DND-41 (cell line): ENCODE results near the gene PRKRIP1.

Experiments used
- ATAC-seq: fragments of 200-7000 bp; cut with Tn5 transposase; 3 replicates; pipeline ENCODE4 v1.9.1; 2021; ENCODE audit warnings: low read depth; ENCODE audit not compliant: insufficient read depth
- DNase-seq: peaks from one replicate; pipeline ENCODE4 v3.0.0-alpha.2; 2020
- H2AFZ ChIP-seq: 2 replicates; pipeline ENCODE4 v1.6.0; 2012; ENCODE audit warnings: low read depth, low read length
- H3K27ac ChIP-seq: 2 replicates; pipeline ENCODE4 v1.5.1; 2012; ENCODE audit warnings: low read length, inconsistent platforms
- H3K27me3 ChIP-seq: fragments of 200-600 bp; sonication (generic); 2 replicates; pipeline ENCODE4 v1.6.0; 2012; ENCODE audit warnings: low read length, mild to moderate bottlenecking, inconsistent platforms; ENCODE audit not compliant: insufficient read depth, poor library complexity
- H3K36me3 ChIP-seq: 2 replicates; pipeline ENCODE4 v1.5.1; 2012; ENCODE audit warnings: low read length, inconsistent platforms; ENCODE audit not compliant: insufficient read depth
- H3K4me1 ChIP-seq: 2 replicates; pipeline ENCODE4 v1.5.1; 2012; ENCODE audit warnings: mild to moderate bottlenecking, low read length; ENCODE audit not compliant: insufficient read depth
- H3K4me2 ChIP-seq: 2 replicates; pipeline ENCODE4 v1.6.0; 2012; ENCODE audit warnings: mild to moderate bottlenecking, moderate library complexity, low read length, inconsistent platforms; ENCODE audit not compliant: insufficient read depth
- H3K4me3 ChIP-seq, 2 experiments: fragments of 200-600 bp in 1 of 2; shearing (Covaris generic) in 1 of 2; 2 replicates each; pipeline ENCODE4 v1.5.1; 2012 to 2016; ENCODE audit warnings: inconsistent platforms in 2 of 2, low read length in 2 of 2, mild to moderate bottlenecking in 2 of 2, low read depth in 1 of 2, moderate library complexity in 1 of 2
- H3K79me2 ChIP-seq: 2 replicates; pipeline ENCODE4 v1.6.0; 2012; ENCODE audit warnings: low read length, inconsistent platforms; ENCODE audit not compliant: insufficient read depth
- H3K9ac ChIP-seq: 2 replicates; pipeline ENCODE4 v1.6.0; 2012; ENCODE audit warnings: low read depth, mild to moderate bottlenecking, inconsistent platforms, low read length, moderate library complexity
- H3K9me3 ChIP-seq: 2 replicates; pipeline ENCODE4 v1.5.1; 2012; ENCODE audit warnings: low read length, moderate library complexity, mild to moderate bottlenecking, inconsistent platforms; ENCODE audit not compliant: insufficient read depth, severe bottlenecking
- H4K20me1 ChIP-seq: 2 replicates; pipeline ENCODE4 v1.6.0; 2012; ENCODE audit warnings: low read length; ENCODE audit not compliant: insufficient read depth
- CTCF ChIP-seq: IDR thresholded peaks from 2 replicates; pipeline ENCODE4 v1.5.1; 2012; ENCODE audit warnings: borderline replicate concordance, low read length, moderate library complexity, mild to moderate bottlenecking; ENCODE audit not compliant: poor library complexity, severe bottlenecking; ENCODE audit errors: extremely low read depth
- EZH2 ChIP-seq: IDR thresholded peaks from 3 replicates; pipeline ENCODE4 v1.6.1; 2012; ENCODE audit warnings: borderline replicate concordance, low read depth, mild to moderate bottlenecking, moderate library complexity, low read length, inconsistent platforms; ENCODE audit not compliant: severe bottlenecking

The PRKRIP1 gene

GRCh38 chr7:102445674-102446071 is 49.5 kb downstream of the PRKRIP1 start:
- TF ChIP-seq CTCF (no peak), EZH2 (no peak)
- Histone ChIP-seq H3K4me1 (peaks cover 4% of the 10 kb centered on the region; the same call in 1 of the 2 replicates), H3K4me3 (no peak overlapping the region), H3K9me3 (no peaks in the 10 kb centered on the region), H3K27me3 (no peaks in the 10 kb centered on the region), H2AFZ (no peak overlapping the region), H3K9ac (no peak overlapping the region), H3K4me2 (no peak overlapping the region), H3K79me2 (no peaks in the 10 kb centered on the region), H3K27ac (no peak overlapping the region), H4K20me1 (no peaks in the 10 kb centered on the region), H3K36me3 (peaks cover 16% of the 10 kb centered on the region; the same call in 1 of the 2 replicates)
- DNase-seq (no peak), ATAC-seq (no peak)

- DNase-seq = no peak
- H3K36me3 ChIP-seq = peaks cover 16% of the 10 kb centered on the region; the same call in 1 of the 2 replicates
- no peaks in the 10 kb centered on the region for H3K27me3 ChIP-seq
- no peak overlapping the region for H3K4me3 ChIP-seq
- TF ChIP-seq CTCF (no peak), EZH2 (no peak)
- no peak overlapping the region for H3K27ac ChIP-seq
- H3K79me2 ChIP-seq = no peaks in the 10 kb centered on the region
- H3K9me3 ChIP-seq = no peaks in the 10 kb centered on the region
- no peak overlapping the region for H2AFZ ChIP-seq
- no peak for ATAC-seq
- H3K4me1 ChIP-seq = peaks cover 4% of the 10 kb centered on the region; the same call in 1 of the 2 replicates
- H4K20me1 ChIP-seq = no peaks in the 10 kb centered on the region
- H3K4me2 ChIP-seq = no peak overlapping the region
- no peak overlapping the region for H3K9ac ChIP-seq
These were observed 50.4 kb downstream of the PRKRIP1 start for GRCh38 chr7:102446387-102447156.

GRCh38 chr7:102447311-102447710 is 51.1 kb downstream of the PRKRIP1 start:
- DNase-seq = no peak
- Histone ChIP-seq H3K9ac (no peak overlapping the region), H3K36me3 (peaks cover 16% of the 10 kb centered on the region; the same call in 1 of the 2 replicates), H3K79me2 (no peaks in the 10 kb centered on the region), H3K27me3 (no peaks in the 10 kb centered on the region), H2AFZ (no peak overlapping the region), H3K4me1 (no peaks in the 10 kb centered on the region), H3K27ac (no peak overlapping the region), H4K20me1 (no peaks in the 10 kb centered on the region), H3K4me2 (no peak overlapping the region), H3K4me3 (no peak overlapping the region), H3K9me3 (no peaks in the 10 kb centered on the region)
- no peak for ATAC-seq
- TF ChIP-seq EZH2 = no peak
- TF ChIP-seq CTCF = no peak
